Colon (tissue), 2 donors: ENCODE results near the gene IGFLR1.

Experiments
- FAIRE-seq: peaks from 2 replicates; lab custom pipeline; 2012; peaks lifted over from hg19 to GRCh38; lab: Jason Lieb, UNC
- donor health status: control.
- donor health status: control.

IGFLR1 gene, protein sequence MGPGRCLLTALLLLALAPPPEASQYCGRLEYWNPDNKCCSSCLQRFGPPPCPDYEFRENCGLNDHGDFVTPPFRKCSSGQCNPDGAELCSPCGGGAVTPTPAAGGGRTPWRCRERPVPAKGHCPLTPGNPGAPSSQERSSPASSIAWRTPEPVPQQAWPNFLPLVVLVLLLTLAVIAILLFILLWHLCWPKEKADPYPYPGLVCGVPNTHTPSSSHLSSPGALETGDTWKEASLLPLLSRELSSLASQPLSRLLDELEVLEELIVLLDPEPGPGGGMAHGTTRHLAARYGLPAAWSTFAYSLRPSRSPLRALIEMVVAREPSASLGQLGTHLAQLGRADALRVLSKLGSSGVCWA

DNA sequence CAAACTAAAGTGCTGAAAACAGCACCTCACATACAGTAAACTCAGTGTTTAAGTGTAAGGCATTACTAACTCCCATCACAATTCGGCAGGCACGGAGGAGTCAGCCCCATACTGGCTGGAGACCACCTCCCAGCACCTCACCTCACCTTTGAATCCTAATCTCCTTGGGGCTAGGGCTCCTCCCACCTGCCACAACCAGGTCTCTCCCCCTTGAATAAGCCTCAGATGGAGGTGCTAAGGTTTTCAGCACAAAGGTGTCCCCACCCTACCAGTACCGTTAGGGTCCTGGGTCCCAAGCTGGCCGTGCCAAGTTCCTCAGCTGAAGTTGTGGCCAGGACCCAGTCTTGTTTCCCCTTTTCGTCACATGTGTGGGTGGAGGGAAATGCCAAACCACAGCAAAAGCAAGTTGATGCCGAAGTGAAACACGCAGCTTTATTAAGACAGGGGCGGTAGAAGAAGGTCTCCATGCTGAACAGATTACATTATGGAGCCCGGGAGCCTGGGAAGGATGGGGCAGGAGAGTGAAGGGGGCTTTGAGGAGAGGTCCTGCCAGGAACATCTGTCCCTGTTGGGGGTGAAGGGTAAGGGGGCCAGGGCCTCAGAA lies at the start of gene IGFLR1:
IGFLR1 (minus strand) TSS at position 332 of the 604 bp plus-strand sequence. CDS start 1,272 bp downstream, outside the sequence.
- no peak for FAIRE-seq

- no peak for FAIRE-seq
These were observed 49.6 kb upstream of the IGFLR1 start for GRCh38 chr19:35791814-35792279.

GRCh38 chr19:35790981-35791813 lies 48.9 kb upstream of the IGFLR1 start:
- FAIRE-seq, result no peak

DNA sequence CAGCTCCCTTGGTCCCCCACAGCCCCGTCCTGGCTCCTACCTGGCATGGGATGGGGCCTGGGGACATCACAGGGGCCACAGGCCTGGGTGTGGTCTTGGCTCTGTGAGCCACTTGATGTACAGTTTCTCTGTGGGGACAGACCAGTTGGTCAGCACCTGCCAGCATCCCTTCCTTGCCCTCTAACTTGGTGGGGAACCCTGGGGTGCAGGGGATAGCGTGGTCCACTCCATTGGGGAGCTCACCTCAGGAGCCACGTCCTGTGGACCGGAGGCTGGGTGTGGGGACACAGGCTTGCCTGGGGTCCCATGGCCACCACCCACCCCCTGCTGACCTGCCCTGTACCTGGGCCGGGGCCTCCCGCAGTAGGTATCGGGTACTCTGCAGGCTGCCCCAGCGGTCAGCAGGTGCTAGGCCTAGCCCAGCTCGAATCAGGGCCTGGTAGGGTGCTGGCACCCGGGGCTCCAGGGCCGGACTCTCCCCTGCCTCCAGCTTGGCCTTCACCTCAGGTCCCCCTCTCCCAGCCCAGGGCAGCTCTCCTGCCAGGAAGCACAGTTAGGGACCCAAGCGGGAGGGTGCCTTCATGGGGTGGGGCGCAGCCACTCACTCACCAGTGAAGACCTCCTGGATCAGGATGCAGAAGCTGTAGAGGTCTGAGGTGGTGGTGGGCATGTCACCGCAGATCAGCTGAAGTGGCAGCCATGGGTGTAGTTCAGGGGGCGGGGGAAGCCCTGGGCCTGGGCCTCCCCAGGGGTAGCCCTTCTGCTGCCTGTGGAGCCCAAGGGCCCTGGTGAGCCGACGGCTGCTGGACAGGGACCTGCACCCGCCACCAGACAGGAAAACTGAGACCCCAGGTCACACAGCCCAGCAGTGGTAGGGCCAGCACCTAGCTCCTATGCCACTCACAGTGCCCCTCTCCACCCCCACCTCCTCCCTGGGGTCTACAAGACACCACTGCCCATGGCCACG lies 48.0 kb upstream of the IGFLR1 start:
- FAIRE-seq, result no peak

- FAIRE-seq, result no peak
These were observed 47.1 kb upstream of the IGFLR1 start for GRCh38 chr19:35789195-35789977.

GRCh38 chr19:35788205-35788960 lies 46.1 kb upstream of the IGFLR1 start:
- no peak for FAIRE-seq

- no peak for FAIRE-seq
These were observed 45.1 kb upstream of the IGFLR1 start for GRCh38 chr19:35787227-35787799.

DNA sequence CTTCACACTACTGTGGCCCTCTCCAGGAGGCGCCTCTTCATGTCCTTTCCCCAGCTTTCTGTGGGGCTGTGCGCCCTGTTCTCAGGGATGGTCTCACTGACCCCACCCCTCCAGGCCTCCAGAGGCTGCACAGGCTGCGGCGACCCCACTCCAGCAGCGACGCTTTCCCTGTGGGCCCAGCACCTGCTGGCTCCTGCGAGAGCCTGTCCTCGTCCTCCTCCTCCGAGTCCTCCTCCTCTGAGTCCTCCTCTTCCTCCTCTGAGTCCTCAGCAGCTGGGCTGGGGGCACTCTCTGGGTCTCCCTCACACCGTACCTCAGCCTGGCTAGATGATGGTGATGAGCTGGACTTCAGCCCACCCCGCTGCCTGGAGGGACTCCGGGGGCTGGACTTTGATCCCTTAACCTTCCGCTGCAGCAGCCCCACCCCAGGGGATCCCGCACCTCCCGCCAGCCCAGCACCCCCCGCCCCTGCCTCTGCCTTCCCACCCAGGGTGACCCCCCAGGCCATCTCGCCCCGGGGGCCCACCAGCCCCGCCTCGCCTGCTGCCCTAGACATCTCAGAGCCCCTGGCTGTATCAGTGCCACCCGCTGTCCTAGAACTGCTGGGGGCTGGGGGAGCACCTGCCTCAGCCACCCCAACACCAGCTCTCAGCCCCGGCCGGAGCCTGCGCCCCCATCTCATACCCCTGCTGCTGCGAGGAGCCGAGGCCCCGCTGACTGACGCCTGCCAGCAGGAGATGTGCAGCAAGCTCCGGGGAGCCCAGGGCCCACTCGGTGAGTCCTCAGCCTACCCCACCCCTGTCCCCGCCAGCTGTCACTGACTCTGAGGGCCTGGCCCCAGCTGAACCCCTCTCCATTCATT lies 44.3 kb upstream of the IGFLR1 start:
- no peak for FAIRE-seq

- FAIRE-seq, result no peak
These were observed 43.0 kb upstream of the IGFLR1 start for GRCh38 chr19:35785339-35785627.

- no peak for FAIRE-seq
These were observed 42.5 kb upstream of the IGFLR1 start for GRCh38 chr19:35784503-35785338.

GRCh38 chr19:35783469-35784434 lies 41.5 kb upstream of the IGFLR1 start:
- FAIRE-seq, result no peak

- no peak for FAIRE-seq
These were observed 40.3 kb upstream of the IGFLR1 start for GRCh38 chr19:35782589-35782988.

DNA sequence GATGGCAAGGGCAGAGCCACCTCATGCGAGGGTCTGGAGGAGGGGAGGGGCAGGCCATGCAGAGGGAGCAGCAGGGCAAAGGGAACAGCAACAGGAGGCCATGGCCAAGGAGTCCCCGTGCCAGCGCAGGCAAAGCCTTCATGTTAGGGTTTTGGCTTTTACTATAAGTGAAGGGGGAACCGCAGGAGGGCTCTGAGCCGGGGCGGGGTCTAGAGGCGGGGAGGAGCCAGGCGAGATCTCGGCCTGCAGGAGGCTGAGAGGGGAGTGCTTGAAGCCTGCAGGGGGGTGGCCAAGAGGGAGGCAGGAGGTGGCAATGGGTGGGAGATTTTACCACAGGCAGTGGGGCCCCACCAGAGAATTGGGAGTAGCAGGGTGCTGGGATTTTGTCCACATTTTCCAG lies 39.4 kb upstream of the IGFLR1 start:
- FAIRE-seq, result no peak

DNA sequence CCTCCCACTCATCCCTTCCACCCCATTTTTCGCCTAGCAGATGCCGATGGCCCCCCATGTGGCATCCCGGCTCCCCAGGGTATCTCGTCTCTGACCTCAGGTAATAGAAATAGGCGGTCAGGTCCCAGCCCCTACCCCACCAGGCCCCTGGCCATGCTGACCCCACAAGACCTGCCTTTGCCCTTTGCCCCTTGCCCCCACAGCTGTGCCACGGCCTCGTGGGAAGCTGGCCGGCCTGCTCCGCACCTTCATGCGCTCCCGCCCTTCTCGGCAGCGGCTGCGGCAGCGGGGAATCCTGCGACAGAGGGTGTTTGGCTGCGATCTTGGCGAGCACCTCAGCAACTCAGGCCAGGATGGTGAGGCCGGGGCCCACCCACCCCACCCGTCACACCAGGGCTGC lies 38.5 kb upstream of the IGFLR1 start:
- no peak for FAIRE-seq

- FAIRE-seq, result no peak
These were observed 37.8 kb upstream of the IGFLR1 start for GRCh38 chr19:35780058-35780457.

DNA sequence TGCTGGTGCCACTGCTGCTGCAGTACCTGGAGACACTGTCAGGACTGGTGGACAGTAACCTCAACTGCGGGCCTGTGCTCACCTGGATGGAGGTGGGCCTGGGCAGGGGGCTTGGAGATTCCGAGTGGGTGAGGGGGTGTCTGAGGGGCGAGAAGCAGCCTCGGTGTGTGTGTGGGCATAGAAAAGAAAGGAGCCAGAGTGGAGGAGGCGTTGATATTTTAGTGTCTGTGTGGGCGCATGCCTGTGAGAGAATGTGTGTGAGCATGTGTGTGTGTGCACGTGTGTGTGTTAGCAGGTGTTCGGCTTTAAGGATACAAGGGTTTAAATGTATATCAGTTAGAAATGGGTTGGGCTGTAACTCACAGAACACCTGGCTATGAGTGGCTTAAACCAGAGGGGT lies 36.8 kb upstream of the IGFLR1 start:
- FAIRE-seq, result no peak

- no peak for FAIRE-seq
These were observed 35.7 kb upstream of the IGFLR1 start for GRCh38 chr19:35777961-35778360.
